NCI-H510A treated with DMSO at 0.1 percent for 48 hours (cell line): ENCODE measurements around the gene GPC2.
A peak's percentile ranks its signal among the peaks of the same experiment; 100 is the strongest.
"Not testable (repeated sequence)": the region's sequence is repeated elsewhere in the genome, so short reads cannot be mapped to it uniquely, and the experiment has no call there.

ENCODE experiments used
- DNase-seq: peaks from one replicate; lab custom pipeline; 2025; lab: John Stamatoyannopoulos, UW

Gene GPC2

GRCh38 chr7:100152937-100153666 is 24.1 kb downstream of the GPC2 start:
- DNase-seq = no peak

- no peak for DNase-seq
Observed at GRCh38 chr7:100152404-100152803, 24.8 kb downstream of the GPC2 start.

- DNase-seq = peak; percentile 94
Observed at GRCh38 chr7:100148559-100149328, 28.4 kb downstream of the GPC2 start, which contains the start of gene LAMTOR4. LAMTOR4 (plus strand) TSS chr7:100148918; CDS start chr7:100148973, 55 bp downstream.

DNA sequence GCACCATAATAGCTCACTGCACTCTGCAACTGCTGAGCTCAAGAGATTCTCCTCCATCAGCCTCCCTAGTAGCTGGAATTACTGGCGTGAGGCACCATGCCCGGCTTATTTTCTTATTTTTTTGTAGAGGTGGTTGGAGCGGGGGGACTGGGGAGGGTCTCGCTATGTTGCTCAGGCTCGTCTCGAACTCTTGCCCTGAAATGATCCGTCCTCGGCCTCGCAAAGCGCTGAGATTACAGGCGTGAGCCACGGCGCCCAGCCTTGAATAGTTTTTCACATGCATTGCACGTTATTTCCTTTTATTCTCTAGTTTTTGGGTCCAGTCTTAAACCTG is 29.0 kb downstream of the GPC2 start:
- no peak for DNase-seq

GRCh38 chr7:100147278-100147677 is 29.9 kb downstream of the GPC2 start:
- DNase-seq = no peak

GRCh38 chr7:100146350-100146749 is 30.8 kb downstream of the GPC2 start:
- not testable (repeated sequence) for DNase-seq

DNA sequence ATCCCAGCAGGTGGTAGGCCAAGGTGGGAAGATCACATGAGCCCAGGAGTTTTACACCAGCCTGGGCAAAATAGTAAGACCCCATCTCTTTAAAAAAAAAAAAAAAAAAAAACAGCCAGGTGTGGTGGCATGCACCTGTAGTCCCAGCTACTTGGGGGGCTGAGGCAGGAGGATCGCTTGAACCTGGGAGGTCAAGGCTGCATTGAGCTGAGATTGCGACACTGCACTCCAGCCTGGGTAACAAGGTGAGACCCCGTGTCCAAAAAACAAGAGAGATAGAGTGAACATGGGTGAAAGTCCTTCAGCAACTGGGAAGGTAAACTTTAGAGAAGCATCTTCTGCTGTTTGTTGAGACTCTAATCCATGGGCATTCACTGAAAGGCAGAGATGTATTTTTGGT is 34.7 kb downstream of the GPC2 start:
- DNase-seq = no peak

DNA sequence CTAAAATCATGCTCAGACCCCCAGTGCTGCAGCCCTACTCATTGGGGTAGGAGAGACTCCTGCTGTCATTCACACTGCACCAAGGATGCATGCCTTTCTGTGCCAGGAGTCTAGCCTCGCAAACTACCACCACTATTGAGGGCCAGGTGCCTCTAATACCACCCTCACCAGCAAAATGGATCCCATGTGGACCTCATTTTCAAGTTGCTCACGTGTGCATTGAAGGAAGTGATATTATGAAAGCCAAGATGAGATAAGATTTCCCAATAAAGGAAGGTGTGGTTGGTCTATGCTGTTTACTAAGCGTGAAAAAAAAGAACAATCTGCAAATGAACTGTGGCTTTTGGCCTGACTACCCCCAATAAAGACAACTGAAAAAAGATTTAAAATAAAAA is 35.6 kb downstream of the GPC2 start:
- DNase-seq = no peak

DNA sequence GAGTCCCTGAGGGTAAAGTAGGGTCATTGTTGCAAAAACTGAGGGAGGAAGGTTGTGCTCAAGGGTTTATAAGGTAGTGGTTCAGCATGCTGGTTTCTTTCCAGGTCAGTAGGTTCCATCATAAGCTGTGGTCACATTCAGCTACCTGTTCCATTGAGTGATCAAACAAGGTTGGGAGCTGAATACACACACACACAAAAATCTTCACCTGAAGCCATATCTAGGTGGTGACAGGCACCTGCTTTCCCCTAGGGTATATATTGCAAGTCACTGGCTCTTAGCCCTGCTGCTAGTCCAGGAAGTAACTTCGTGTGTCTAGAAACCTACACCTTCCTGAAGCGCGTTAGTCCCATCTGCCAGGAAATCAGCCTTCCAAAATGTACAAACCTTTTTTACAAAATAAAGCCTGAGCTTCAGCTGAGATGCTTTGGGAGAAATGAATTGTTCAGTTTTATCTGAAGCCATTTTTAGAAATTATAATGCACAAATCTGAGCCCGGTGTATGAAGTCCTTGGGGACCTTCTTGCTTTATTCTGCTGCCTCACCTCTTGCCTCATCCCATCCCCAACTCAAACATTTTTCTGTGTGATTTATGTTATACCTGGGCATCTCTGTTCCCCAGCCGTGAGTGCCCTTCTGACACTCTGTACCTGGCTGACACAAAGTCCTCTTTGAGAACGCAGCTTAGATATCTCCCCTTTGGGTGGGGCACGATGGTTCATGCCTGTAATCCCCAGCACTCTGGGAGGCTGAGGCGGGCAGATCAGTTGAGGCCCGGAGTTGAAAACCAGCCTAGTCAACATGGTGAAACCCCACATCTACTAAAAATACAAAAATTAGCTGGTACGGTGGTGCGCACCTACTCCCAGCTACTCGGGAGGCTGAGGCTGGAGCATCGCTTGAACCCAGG is 39.1 kb downstream of the GPC2 start:
- DNase-seq = no peak

DNA sequence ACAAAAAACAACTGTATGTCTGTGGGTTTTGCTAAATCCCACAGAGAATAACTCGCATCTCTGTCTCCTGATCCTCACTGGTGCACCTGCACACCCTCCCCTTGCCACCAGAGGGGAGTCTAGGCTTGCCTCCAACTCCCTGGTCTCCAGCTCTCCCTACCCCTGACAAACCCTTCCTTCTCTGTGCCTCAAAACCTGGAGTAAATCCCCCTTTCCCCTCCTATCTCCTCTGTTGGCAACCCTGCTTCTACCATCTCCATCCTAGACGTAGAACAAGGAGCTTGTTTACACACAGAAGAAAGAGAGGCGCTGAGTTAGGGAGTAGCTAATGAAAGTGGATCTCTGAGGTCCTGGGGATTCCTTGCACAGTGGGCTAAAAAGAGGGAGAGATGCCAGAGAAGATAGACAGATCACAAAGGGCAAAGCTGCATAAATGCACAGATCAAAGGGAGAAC is 44.5 kb downstream of the GPC2 start:
- peak; percentile 14 for DNase-seq

DNA sequence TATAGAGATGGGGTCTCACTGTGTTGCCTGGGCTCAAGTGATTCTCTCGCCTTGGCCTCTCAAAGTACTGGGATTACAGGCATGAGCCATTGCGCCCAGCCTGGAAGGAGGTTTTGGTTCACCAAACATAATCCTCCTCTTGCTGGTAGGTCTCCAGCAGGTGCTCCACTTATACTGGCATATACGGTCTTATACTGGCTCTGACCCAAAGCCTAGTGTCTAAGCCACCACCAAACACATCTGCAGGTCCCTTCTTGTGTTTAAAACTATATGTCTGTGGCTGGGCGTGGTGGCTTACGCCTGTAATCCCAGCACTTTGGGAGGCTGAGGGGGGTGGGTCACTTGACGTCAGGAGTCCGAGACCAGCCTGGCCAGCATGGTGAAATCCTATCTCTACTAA is 45.1 kb downstream of the GPC2 start:
- no peak for DNase-seq

DNA sequence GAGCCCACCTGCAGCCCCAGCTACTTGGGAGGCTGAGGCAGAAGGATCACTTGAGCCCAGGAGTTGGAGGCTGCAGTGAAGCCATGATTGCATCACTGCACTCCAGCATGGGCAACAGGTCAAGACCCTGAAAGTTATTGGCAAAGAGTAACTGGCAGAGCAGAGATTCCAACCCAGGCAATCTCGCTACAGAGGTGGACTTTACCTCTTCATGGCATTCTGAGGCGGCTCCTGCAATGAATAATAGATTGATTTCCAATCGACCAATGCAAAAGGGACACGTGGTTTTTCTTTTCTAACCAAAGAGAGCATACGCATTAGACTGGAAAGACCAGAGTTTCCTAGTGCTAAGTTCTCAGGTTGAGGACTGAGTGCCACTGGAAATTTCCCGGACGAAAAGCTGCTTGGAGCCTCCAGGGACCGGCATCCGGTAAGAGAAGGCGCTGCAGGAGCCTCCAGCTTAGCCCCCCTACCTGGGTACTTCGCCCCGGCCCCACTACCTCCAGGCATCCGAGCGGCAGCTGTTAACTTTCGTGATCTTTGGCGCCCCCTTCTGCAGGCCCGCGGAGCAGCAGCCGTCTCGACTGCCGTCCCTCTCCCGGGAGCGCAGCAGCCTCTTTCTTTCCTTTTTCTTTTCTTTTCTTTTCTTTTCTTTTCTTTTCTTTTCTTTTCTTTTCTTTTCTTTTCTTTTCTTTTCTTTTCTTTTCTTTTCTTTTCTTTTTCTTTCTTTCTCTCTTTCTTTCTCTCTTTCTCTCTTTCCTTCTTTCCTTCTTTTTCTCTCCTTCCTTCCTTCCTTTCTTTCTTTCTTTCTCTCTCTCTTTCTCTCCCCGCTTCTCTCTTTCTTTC is 46.4 kb downstream of the GPC2 start:
- DNase-seq = peak; percentile 27

DNA sequence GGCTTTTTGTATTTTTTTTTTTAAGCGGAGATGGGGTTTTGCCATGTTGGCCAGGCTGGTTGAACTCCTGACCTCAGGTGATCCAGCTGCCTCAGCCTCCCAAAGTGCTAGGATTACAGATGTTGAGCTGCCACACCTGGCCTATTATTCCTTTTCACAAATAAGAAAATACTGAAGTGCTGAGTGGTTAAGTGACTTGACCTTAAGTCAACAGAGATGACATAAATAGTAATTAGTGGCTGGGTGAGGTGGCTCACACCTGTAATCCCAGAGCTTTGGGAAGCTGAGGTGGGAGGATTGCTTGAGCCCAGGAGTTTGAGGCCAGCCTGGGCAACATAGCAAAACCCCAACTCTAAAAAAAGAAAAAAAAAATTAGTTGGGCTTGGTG is 47.0 kb downstream of the GPC2 start:
- DNase-seq = peak; percentile 31

DNA sequence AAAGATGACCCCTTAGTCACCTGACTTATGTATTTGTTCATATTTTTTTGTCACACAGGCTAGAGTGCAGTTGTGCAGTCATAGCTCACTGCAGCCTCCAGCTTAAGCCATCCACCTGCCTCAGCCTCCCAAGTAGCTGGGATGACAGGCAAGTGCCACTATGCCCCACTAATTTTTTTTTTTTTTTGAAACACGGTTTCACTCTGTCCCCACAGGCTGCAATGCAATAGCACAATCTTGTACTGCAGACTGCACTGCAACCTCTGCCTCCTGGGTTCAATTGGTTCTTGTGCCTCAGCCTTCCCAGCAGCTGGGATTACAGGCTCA is 48.6 kb downstream of the GPC2 start:
- no peak for DNase-seq

- no peak for DNase-seq
Observed at GRCh38 chr7:100127866-100128636, 49.1 kb downstream of the GPC2 start.

DNA sequence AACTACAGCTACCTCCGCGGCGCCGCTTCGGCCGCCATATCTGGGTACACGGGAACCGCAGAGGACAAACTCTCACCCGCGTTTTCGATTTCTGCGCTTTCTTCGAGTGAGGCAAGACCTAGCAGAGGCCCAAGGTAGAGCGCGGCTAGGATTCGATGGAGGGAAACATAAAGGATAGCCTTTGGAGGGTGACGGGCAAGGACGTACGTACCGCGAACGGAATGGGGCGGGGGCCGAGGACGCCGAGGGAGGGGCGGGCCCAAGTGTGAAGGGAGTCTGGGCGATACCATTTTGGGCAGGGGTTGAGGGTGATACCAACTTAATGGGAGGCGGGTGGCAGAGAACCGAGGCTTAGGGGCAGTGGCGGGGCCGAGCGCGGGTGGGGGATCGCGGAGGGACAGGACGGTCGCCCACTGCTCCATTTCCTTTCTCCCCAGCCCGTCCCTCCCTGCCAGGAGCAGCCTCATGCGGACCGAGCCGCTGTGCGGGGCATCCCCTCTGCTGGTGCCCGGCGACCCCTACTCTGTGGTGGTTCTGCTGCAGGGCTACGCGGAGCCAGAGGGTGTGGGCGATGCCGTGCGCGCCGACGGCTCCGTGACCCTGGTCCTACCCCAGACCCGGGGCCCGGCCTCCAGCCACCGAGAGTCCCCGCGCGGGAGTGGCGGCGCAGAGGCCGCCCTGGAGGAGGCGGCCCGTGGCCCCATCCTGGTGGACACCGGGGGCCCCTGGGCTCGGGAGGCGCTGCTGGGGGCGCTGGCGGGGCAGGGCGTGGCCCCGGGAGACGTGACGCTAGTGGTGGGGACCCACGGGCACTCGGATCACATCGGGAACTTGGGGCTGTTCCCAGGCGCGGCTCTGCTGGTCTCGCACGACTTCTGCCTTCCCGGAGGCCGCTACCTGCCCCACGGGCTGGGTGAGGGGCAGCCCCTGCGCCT is 50.0 kb downstream of the GPC2 start, which contains the start of gene MBLAC1:
TSS of gene MBLAC1 (plus strand) at position 37 of the 935 bp plus-strand sequence. CDS start at position 466, 429 bp downstream.
- peak; percentile 59 for DNase-seq

DNA sequence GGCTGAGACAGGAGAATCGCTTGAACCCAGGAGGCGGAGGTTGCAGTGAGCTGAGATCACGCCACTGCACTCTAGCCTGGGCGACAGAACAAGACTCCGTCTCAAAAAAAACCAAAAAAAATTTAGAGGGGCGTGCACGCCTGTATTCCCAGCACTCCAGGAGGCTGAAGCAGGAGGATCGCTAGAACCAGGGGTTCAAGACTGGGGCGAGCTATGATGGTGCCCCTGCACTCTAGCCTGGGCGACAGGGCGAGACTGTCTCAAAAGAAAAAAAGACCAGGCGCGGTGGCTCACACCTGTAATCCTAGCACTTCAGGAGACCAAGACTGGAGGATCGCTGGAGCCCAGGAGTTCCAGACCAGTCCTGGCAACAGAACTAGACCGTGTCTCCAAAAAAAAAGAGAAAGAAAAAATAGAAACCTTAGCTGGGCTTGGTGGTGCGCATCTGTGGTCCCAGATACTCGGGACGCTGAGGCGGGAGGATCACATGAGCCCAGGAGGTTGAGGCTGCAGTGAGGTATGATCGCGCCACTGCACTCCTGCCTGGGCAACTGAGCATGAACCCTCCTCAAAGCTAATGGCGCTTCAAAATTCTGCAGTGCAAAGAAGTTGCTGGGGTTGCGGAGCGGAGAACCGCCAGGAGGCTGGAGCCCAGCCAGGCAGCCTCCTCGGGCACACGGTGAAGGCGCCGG is 50.8 kb downstream of the GPC2 start:
- DNase-seq = no peak

DNA sequence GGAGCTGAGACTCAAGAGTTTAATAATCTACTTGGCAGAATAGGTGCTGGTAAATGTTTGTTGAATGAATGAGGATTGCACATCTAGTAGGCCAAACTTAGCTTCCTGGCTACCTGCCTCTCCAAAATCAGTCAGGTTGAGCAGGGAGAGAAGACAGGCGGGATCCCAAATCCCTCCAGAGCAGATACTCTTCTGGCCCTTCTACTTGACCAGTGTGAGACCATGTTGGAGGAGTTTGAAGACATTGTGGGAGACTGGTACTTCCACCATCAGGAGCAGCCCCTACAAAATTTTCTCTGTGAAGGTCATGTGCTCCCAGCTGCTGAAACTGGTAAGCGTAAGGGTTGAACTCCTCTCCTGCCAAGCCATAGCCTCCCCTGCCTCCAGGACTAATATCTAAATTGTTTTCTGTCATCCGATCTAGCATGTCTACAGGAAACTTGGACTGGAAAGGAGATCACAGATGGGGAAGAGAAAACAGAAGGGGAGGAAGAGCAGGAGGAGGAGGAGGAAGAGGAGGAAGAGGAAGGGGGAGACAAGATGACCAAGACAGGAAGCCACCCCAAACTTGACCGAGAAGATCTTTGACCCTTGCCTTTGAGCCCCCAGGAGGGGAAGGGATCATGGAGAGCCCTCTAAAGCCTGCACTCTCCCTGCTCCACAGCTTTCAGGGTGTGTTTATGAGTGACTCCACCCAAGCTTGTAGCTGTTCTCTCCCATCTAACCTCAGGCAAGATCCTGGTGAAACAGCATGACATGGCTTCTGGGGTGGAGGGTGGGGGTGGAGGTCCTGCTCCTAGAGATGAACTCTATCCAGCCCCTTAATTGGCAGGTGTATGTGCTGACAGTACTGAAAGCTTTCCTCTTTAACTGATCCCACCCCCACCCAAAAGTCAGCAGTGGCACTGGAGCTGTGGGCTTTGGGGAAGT is 52.6 kb downstream of the GPC2 start:
- no peak for DNase-seq
